Skeletal muscle cell (primary cell): ENCODE measurements around the gene PCYT2.

ENCODE experiments used
- DNase-seq: peaks from one replicate; pipeline ENCODE4 v3.0.0-alpha.2; 2010; ENCODE audit warnings: low read depth
- H3K4me3 ChIP-seq: 2 replicates; pipeline ENCODE4 v1.5.1; 2011; ENCODE audit warnings: low read depth, mild to moderate bottlenecking, control low read depth, low read length, moderate library complexity

PCYT2 gene

DNA sequence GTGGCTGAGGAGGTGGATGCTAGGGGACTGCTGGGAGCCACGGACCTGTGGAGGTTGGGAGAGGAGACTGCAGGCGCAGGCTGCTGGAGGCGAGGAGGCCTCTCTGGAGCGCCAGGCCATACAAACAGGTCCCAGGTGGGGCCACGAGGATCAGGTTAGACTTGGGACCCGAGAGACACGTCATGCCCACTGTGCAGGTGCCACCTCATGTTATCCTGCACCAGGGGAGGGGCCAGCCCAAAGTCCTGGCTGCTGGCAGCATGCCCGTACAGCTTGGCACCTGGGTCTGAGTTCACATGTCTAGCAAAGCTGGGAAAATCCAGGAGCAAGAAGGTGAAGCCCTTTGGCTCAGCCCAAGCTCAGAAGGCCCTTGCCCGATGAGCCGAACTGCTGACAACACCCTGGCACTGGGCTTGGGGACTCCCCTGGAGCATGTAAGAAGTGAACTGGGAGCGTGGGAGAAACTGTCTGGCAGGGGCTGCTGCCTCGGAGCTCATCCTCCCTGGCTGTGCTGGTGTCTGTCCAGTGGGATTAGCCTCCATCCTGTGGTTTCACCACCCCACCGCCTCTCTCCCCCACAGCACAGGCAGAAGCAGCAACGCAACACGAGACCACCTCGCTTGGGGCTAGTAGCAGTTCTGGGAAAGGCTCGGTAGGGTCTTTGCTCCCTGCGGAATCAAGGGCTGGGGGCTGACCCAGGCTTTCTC, 45.3 kb downstream of the PCYT2 start:
- no peak for DNase-seq
- H3K4me3 ChIP-seq = no peak overlapping the region

DNA sequence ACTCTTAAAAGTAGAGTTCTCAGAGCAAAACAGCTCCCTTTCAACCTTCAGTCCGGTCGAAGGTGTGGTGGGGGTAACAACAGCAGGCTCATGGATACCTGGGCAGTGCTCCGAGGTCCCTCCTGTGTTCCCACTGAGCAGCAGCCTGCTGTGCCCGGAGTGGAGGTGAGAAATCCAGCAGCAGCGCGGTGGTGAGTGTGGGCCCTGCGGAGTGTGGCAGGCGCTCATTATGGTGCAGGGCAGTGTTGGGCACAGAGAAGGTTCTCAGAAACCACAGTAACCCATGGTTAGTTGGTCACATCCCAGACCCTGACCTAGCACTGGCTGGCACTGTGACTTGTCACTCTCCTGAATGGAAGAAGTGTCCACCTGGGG, 45.9 kb downstream of the PCYT2 start:
- H3K4me3 ChIP-seq = no peak overlapping the region
- no peak for DNase-seq

DNA sequence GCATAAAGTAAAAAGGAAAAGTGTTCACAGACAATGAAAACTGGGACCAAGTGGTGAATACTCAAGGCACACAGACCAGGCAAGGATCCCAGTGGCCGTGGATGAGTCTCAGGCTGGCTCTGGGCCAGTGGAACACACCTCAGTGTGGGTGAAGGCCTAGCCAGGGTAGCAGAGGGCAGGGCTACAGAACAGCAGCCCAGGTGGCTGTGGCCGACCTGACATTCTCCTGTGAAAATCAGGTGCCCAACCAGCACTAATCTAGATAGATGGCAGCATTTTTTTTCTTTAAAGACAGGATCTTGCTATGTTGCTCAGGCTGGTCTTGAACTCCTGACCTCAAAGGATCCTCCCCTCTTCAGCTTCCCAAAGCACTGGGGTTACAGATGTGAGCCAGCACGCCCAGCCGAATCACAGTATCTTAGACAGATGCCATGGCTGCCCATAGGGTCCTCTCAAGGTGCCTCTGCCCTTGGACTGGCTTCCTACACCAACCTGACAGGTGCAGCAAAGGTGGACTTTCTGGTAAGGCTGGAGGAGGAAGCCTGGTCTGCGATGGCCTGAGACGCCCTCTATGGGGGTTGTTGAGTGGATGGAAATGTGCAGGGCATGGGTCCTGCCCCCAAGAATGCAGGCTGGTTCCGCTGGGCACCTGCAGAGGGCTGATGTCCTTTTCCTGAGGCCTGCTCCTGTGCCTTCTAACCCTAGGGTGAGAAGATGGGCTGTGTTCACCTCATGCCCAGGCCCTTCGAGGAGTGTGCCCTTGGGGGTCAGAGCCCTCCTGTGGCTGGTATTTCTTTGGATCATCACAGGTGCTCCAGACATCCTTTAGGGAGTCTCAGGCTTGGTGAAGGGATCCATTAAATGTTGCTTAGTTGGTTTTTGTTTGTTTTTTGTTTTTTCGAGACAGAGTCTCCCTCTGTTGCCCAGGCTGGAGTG, 47.1 kb downstream of the PCYT2 start:
- no peak for DNase-seq
- H3K4me3 ChIP-seq = no peak overlapping the region

DNA sequence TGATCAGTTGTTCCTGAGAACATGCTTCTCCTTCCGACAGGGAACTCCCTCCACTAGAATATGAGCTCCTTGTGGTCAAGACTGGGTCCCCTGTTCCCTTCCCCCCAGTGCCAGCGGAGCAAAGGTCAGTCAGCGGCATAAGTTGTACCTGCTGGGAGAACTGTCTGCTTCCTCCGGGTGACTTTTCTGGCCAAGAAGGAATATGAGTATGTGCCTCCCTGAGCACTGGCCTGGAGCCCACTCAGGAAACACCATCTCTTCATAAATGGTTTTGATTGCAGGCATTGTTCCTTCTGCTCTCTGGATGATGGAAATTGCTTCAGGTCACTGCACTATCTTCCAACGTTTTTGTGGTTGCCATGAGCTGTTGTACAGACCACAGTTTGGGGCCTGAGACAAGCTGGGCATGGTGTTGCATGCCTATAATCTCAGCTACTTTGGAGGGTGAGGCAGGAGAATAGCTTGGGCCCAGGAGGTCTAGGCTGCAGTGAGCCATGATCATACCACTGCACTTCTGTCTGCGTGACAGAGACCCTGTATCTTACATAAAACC, 48.0 kb downstream of the PCYT2 start:
- no peak for DNase-seq
- no peak overlapping the region for H3K4me3 ChIP-seq

DNA sequence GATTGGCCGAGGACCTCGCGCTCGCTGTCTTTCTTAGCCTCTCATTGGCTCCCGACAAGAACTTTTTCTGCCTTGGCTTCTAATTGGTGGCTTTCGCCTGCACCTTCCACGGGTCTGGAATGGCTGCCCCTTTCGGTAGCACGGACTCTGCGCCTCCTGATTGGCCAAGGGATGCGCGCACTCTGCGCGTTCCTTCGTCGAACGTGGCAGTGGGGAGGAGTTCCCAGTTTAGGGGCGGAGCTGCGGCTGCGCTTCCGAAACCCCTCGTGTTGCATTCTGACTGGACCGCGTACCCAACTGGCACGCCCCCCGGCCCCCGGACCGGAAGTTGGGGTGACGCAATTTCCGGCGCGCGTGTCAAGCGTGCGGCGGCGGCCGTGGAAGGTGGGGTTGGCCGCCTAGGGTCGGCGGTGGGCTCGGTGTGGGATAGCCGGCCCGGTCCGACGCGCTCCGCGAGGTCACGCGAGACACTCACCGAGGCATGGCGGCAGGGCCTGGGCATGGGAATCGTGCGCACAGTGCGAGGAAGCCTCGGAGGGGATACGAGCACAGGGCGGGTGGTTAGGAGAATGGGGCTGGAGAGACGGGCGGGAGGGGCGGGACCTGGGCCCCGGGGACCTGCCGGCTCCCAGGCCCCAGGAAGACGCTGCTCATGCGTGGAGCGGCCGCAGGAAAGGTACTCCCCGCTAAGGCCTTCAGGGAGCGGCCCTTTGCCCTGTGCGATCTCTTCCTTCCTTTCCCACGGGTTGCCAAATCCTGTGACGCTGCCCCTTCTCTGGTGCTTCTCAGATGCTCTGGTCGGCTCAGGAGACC, 50.2 kb downstream of the PCYT2 start:
- peak overlapping the region; percentile 66 for H3K4me3 ChIP-seq

DNA sequence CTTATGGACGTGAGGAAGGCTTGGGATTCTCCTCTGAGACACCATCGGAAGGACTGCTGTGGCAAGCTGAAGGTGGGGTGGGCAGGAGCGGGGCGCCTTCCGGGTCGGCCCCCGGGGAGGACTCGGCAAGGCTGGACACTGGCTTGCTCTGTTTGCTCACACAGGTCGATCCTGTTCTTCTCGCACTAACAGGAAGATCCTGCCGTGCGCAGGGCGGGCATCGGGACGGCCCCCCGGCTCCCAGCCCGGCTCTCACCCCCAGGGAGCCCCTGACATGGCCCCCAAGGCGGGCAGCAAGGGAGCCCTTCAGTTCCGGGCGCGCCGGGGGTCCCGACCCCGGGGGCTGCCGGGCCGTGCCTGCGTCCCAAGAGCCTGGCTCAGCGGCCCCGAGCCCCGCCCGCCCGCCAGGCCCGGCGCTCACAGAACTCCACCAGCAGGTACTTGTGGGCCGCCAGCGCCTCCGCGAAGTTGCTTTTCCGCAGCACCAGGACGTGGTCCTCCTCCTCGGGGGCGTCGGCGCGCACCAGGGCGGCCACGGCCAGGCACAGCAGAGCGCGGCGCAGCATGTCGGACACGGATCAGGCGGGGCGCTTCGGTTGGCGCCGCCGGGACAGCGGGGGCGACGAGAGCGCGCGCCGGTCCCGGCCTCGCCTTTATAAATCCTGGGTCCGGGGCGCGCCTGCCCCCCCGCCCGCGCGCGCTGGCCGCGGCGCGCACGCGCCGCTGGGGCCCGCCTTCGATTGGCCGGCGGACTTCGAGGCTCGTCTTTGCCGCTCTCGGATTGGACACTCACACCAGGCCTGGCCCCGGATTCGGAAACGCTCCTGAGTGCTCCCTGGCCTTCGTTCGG, 51.1 kb downstream of the PCYT2 start, which contains the start of gene P4HB:
TSS of gene P4HB (minus strand) at position 630 of the 850 bp plus-strand sequence. CDS start at position 566, 64 bp downstream.
- H3K4me3 ChIP-seq = peak within 1 kb of the TSS; percentile 93
- DNase-seq = no peak

More for the DNA sequence above, 50.2 kb downstream of the PCYT2 start:
- peak; percentile 100 for DNase-seq

DNA sequence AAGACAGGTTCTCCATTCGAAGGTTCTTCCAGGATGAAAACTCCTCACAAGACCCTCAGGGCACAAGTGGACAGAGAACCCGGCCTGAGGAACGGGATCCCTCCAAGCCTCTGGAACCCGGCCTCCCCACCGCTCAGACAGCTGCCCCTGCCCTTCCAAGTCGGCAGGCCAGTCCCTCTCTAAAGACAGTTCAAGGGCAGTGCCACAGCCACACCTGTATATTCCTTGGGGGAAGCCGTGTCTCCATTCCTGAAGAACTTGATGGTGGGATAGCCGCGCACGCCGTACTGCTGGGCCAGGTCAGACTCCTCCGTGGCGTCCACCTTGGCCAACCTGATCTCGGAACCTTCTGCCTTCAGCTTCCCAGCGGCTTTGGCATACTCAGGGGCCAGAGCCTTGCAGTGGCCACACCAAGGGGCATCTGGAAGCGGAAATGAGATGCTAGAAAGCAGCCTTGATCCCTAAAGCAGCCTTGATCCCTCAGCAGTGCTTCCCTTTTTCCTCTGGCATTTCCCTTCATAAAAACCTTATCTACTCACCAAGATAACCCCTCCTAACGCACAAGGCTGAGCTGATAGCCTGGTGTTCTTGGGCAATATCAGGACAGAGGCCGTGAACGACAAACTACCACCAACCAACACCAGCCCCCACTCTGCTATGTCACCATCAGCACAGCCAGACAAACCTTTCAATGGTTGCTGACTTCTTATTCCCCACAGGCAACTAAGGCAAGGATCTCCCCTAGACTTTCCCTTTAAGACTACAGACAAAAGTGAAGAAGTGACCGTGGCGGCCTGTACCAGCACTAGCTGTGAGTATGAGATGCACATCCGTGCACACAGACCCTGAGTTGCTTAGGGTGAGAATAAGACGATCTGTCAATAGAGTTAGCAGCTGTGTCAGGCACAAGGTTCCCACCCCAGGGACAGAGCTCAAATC, 52.0 kb downstream of the PCYT2 start:
- H3K4me3 ChIP-seq = peak overlapping the region; percentile 93
- no peak for DNase-seq

DNA sequence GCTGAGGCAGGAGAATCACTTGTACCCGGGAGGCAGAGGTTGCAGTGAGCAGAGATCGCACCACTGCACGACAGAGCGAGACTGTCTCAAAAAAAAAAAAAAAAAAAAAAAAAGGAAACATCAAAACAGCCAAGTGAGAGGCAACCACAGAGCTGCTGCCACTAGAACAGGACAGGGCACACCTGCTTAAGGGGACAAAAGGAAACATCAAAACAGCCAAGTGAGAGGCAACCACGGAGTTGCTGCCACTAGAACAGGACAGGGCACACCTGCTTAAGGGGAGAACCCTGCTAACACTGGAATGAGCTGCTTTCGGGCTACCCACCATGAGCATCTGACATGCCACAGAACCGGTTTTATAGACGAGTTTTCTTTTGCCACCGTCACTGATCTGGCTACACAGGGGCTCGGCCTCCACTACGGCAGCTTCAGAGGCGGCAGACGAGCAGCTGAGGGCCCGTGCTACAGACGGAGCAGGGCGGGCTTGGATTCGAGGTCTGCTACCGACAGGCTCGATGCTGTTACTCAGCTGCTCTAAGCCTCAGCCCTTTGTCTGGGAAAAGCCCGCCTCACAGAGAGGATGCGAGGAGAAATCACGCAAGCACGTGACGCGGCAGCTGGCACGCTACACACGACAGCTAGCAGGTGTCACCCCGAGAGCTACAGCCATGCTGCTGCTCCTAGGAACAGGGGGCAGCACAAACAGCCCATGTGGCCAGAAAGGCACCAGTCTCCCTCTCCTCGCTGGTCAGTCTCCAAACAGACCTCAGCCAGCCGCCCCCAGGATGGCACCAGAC, 52.8 kb downstream of the PCYT2 start:
- DNase-seq = no peak
- H3K4me3 ChIP-seq = peak overlapping the region; percentile 93

DNA sequence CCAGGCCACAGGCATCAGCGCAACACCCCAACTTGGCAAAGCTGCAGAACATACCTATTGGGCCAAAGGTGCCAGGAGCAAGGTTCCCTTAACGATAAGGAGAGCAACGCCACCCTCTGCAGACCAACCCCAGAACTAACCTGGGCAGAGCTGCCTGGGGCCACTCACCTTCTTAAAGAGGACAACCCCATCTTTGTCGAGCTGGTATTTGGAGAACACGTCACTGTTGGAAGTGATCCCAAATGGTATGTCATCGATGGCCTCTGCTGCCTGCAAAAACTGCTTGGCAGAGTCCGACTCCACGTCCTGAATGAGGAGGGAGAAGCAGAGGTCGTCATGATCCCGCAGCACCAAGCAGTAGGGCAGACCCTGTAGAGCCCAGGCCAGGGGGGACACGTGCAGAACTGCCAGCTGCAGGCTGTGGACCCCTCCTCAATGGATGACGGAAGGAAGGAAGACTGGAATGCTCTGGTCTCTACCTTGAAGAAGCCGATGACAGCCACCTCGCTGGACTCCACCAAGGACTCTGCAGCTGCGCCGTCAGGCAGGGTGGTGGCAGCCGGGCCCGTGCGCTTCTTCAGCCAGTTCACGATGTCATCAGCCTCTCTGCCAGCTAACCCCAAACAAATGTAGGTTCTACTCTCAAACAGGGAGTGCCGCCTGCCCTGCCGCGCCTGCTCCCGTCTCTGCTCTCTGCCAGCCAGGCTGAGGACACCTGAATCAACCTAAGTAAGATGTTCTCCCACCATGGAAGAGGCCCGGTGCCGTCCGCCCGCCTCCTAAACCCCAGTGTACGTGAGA, 56.0 kb downstream of the PCYT2 start:
- DNase-seq = no peak

DNA sequence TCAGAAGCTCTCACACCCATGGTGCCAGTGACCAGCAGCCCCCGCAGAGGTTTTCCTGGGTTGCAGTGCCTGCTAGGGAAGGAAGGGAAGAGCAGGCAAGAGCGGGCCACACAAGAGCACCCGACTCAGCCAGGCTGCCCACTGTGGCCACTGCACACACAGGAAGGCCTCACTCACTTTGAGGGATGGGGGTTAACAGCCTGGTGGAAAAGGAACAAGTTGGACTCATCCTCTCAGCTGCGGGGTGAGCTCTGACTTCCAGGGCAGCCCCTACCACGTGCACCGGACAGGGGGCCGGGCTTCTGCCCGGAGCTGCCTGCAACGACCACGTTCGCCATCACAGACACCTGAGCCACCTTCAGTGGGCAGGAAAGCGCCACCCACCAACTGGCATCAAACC, 59.0 kb downstream of the PCYT2 start:
- H3K4me3 ChIP-seq = no peak overlapping the region
- DNase-seq = no peak

More for the DNA sequence above, 56.0 kb downstream of the PCYT2 start:
- no peak overlapping the region for H3K4me3 ChIP-seq

DNA sequence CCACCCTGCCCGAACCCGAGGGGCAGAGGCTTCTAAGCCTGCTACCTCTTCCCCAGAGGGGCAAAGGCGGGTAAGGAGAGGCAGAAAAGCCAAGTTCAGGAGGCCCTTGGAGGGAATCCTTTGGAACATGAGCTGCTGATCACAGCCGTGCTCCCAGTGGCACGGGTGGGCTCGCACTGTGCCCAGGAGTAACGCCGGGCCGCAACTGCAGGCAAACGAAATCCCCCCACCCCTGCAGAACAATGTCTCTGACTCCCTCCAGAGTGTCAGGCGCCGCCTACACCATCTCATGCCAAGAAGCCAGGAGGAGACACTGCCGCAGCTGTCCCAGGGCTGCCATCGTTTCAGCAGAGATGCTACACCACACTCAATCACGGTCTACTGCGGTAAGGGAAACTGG, 59.8 kb downstream of the PCYT2 start:
- H3K4me3 ChIP-seq = no peak overlapping the region
- no peak for DNase-seq
